ENCODE data around the gene SEC24A.

- no peak for TF ChIP-seq CTCF (IDR thresholded peaks at IDR 0.05)
- no peak for TF ChIP-seq POLR2A (IDR thresholded peaks at IDR 0.05)
Observed at GRCh38 chr5:134736173-134736812, 87.7 kb downstream of the SEC24A start.

Measured in lower leg skin (tissue), 3 donors.